A673 (cell line): Measurements from ENCODE around the gene TMEM185B. TPM values are rescaled to one million over a fixed set of nuclear protein-coding genes. Genes with fewer than 3 reads are reported as not detected.

Experiments
- BruUV-seq: library from RNA; stranded (reverse); fragments of 400-500 nt; replicated peaks from 2 replicates; lab custom pipeline; 2021; lab: Mats Ljungman, UMichigan
- CTCF ChIA-PET: fragments of 300-600 bp; sonication (Branson Sonifier 250); formaldehyde crosslinking; loops from one replicate; lab custom pipeline; 2022; ENCODE audit warnings: antibody characterized with exemption; lab: Charles Lee
- POLR2A ChIA-PET: fragments of 300-600 bp; sonication (Branson Sonifier 250); formaldehyde crosslinking; loops from one replicate; lab custom pipeline; 2022; ENCODE audit warnings: antibody characterized with exemption; ENCODE audit not compliant: low non-redundant PET; lab: Charles Lee
- DNase-seq: peaks from one replicate; pipeline ENCODE4 v3.0.0-alpha.2; 2015; ENCODE audit warnings: low spot score
- H3K27ac ChIP-seq: fragments of 200-600 bp; sonication (generic); 2 replicates; pipeline ENCODE4 v1.5.1; 2016; ENCODE audit warnings: mixed run types, low read depth, mild to moderate bottlenecking, mixed read lengths, antibody characterized with exemption, low read length; ENCODE audit not compliant: poor library complexity, severe bottlenecking
- H3K27me3 ChIP-seq: fragments of 200-600 bp; sonication (generic); replicated peaks from 2 replicates; pipeline ENCODE4 v1.6.1; 2017; ENCODE audit warnings: mixed run types, low read depth, mild to moderate bottlenecking, mixed read lengths, antibody characterized with exemption, low read length; ENCODE audit not compliant: insufficient read depth, poor library complexity
- H3K36me3 ChIP-seq: fragments of 200-600 bp; sonication (generic); 2 replicates; pipeline ENCODE4 v1.6.1; 2016; ENCODE audit warnings: mixed run types, mild to moderate bottlenecking, mixed read lengths, antibody characterized with exemption, low read length; ENCODE audit not compliant: insufficient read depth, poor library complexity, severe bottlenecking
- H3K4me1 ChIP-seq: fragments of 200-600 bp; sonication (generic); 2 replicates; pipeline ENCODE4 v1.6.1; 2017; ENCODE audit warnings: mixed run types, mild to moderate bottlenecking, mixed read lengths, antibody characterized with exemption, low read length; ENCODE audit not compliant: insufficient read depth, poor library complexity, severe bottlenecking
- H3K4me3 ChIP-seq: fragments of 200-600 bp; sonication (generic); 2 replicates; pipeline ENCODE4 v1.5.1; 2016; ENCODE audit warnings: low read depth, mixed run types, mild to moderate bottlenecking, mixed read lengths, low read length; ENCODE audit not compliant: poor library complexity, severe bottlenecking
- H3K9me3 ChIP-seq: fragments of 200-600 bp; sonication (generic); 2 replicates; pipeline ENCODE4 v1.6.1; 2016; ENCODE audit warnings: mixed run types, low read depth, mild to moderate bottlenecking, mixed read lengths, antibody characterized with exemption, low read length; ENCODE audit not compliant: poor library complexity, severe bottlenecking
- EZH2 ChIP-seq: fragments of 200-600 bp; sonication (generic); IDR thresholded peaks from 2 replicates; pipeline ENCODE4 v1.6.1; 2017; ENCODE audit warnings: borderline replicate concordance, low read depth, mild to moderate bottlenecking, mixed read lengths, antibody characterized with exemption, low read length; ENCODE audit not compliant: poor library complexity, severe bottlenecking
- intact Hi-C: fragments of 100-400 bp; cut with micrococcal nuclease; formaldehyde crosslinking; loops from one replicate; pipeline ENCODE4 v1.10.0; 2022; ENCODE audit not compliant: unreplicated experiment
- total RNA-seq: library from RNA; stranded (reverse); gene quantifications from 2 replicates; pipeline ENCODE4 v1.2.3, GENCODE V29; 2021
- TF ChIP-seq, protein P1 (sequence below): fragments of 300-800, 200-600 bp; sonication (generic); conservative IDR thresholded peaks from 2 replicates; pipeline ENCODE4 v1.5.1; 2017; ENCODE audit warnings: low read depth, mild to moderate bottlenecking, antibody characterized with exemption, low read length, moderate library complexity, mixed read lengths

Gene TMEM185B
- total RNA-seq, 1 experiment from 2014 or later = 34.5 TPM

DNA sequence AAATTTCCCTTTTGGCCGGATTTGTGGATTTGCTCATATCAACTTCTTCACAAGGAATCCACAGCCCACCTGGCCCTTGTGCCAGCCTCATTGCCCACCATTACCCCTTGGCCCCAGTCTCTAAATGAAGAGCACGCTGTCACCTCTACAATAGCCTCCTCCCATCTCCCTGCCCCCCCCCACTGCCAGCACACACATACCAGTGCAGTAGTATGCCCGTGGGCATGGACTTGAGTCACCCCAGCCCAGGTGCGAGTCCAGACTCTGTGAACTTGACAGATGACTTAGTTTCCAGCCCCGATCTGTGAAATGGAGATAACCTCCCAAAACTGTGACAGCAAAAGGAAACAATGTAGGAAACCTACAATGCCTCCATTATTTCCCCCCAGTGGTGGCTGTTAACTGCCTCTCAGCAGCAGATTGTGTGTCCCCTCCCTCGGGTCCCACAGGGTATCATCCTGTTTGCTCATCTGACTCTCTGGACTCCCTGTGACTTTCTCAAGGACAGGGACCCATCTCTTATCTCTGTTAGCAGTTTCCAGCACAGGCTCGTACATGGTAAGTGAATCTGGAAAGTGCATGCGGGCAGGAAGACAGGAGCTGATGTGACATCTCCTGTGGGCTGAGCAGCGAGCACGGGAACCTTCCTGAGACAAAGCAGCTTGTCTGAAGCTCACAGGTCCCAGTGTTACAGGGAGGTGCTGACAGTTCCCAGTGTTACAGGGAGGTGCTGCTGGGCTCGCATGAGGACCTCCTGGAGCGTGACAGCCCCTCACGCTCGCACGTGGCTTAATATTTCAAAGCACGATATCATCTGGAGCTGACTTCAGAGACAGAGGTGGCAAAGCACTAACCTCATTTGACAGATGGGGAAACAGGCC, 4.2 kb upstream of the TMEM185B start:
- intact Hi-C loops = no loop called here
- BruUV-seq = no TSS peak
- H3K27me3 ChIP-seq = no peaks in the 10 kb centered on the region
- H3K9me3 ChIP-seq = no peaks in the 10 kb centered on the region
- H3K4me3 ChIP-seq = no peak overlapping the region
- ChIA-PET POLR2A (no interaction called here), CTCF (no interaction called here)
- no peak for TF ChIP-seq EZH2
- TF ChIP-seq, protein P1, sequence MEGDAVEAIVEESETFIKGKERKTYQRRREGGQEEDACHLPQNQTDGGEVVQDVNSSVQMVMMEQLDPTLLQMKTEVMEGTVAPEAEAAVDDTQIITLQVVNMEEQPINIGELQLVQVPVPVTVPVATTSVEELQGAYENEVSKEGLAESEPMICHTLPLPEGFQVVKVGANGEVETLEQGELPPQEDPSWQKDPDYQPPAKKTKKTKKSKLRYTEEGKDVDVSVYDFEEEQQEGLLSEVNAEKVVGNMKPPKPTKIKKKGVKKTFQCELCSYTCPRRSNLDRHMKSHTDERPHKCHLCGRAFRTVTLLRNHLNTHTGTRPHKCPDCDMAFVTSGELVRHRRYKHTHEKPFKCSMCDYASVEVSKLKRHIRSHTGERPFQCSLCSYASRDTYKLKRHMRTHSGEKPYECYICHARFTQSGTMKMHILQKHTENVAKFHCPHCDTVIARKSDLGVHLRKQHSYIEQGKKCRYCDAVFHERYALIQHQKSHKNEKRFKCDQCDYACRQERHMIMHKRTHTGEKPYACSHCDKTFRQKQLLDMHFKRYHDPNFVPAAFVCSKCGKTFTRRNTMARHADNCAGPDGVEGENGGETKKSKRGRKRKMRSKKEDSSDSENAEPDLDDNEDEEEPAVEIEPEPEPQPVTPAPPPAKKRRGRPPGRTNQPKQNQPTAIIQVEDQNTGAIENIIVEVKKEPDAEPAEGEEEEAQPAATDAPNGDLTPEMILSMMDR = no peak
- no peak for DNase-seq
- H3K27ac ChIP-seq = no peak overlapping the region
- peaks cover 3% of the 10 kb centered on the region for H3K4me1 ChIP-seq
- H3K36me3 ChIP-seq = no peaks in the 10 kb centered on the region

DNA sequence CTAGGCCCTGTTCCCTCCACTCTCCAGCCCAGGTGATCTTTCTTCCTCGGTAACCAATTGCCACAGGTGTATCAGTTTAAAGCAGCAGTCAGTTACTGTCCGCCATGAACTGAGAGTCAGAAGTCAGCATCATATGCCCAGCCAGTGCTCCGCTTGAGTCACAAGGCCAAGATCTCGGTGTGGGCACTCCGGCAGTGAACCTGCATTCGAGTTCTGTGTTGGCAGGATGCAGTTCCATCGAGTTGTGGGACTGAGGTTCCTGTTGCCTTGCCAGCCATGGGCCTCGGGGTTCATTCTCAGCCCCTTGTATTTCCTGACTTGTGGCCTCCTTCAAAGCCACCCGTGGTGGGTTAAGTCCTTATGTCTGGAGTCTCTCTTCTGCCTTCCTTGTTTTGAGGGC, 3.1 kb upstream of the TMEM185B start:
- Histone ChIP-seq H3K9me3 (no peaks in the 10 kb centered on the region), H3K4me3 (no peak overlapping the region), H3K27ac (no peak overlapping the region), H3K27me3 (no peaks in the 10 kb centered on the region), H3K36me3 (no peaks in the 10 kb centered on the region), H3K4me1 (peaks cover 14% of the 10 kb centered on the region)
- no TSS peak for BruUV-seq
- DNase-seq = no peak
- TF ChIP-seq, protein P1 = no peak
- no peak for TF ChIP-seq EZH2
- ChIA-PET POLR2A (no interaction called here), CTCF (no interaction called here)
- intact Hi-C loops = no loop called here

DNA sequence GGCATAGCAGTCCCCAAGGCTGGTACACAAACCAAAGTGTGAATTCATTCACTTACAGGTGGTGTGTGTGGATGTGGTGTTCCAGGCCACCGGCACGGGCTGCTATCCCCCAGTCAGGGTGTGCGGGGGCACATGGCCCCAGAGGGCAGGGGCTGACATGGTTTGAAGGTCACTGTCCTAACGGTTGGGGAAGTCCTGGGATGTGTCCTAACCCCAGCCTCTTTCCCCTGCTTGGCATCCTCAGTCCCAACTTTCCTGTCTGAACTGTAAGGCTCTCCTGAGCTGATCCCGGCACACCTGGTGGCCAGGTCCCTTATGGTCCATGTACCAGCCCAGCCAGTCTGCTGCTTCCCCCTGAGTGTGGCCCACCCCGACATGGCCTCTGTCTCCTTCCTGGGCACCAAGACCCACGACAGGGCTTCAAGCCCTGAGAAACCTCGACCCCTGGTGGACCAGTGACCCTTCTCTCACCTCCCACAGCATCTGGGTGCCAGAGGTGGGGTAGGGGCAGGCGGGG, 2.4 kb upstream of the TMEM185B start:
- DNase-seq = no peak
- H3K27ac ChIP-seq = no peak overlapping the region
- peaks cover 18% of the 10 kb centered on the region for H3K4me1 ChIP-seq
- ChIA-PET CTCF (no interaction called here), POLR2A (no interaction called here)
- H3K9me3 ChIP-seq = no peaks in the 10 kb centered on the region
- H3K4me3 ChIP-seq = no peak overlapping the region
- no peaks in the 10 kb centered on the region for H3K36me3 ChIP-seq
- BruUV-seq = no TSS peak
- H3K27me3 ChIP-seq = no peaks in the 10 kb centered on the region
- TF ChIP-seq EZH2 = no peak
- TF ChIP-seq, protein P1 = no peak
- intact Hi-C loops = no loop called here
